ENCODE measurements around the gene SSTR5.

SSTR5 gene

GRCh38 chr16:1121601-1122397, 49.3 kb downstream of the SSTR5 start:
- no peaks in the 10 kb centered on the region for H3K79me1 ChIP-seq (replicated peaks; ENCODE audit: low read length, poor library complexity, severe bottlenecking)
- H3K14ac ChIP-seq (ENCODE audit: low read length in 2 of 2): no peak overlapping the region
- no peak overlapping the region for H3K4me2 ChIP-seq (ENCODE audit: low read length, poor library complexity, severe bottlenecking)
- H3K27ac ChIP-seq (ENCODE audit: low read length, poor library complexity, severe bottlenecking): no peak overlapping the region
- H3K9ac ChIP-seq (ENCODE audit: low read length): no peak overlapping the region
- no peak overlapping the region for H2BK12ac ChIP-seq (ENCODE audit: low read length in 2 of 2)
- H2AFZ ChIP-seq (ENCODE audit: low read depth, low read length): no peak overlapping the region
- H2BK15ac ChIP-seq (ENCODE audit: low read depth, poor library complexity, severe bottlenecking): no peak overlapping the region
- 80% methylated on average over 30 of the region's 30 CpGs for WGBS
- H3K18ac ChIP-seq (ENCODE audit: low read depth in 1 of 2, low read length in 2 of 2): no peak overlapping the region
- no peak overlapping the region for H3K23ac ChIP-seq (ENCODE audit: low read length in 2 of 2)
- H3K36me3 ChIP-seq (ENCODE audit: control insufficient read depth in 1 of 2, insufficient read depth in 2 of 2, low read depth in 1 of 2, low read length in 2 of 2): peaks cover 0 to 2% of the 10 kb centered on the region in 2 experiments
- no peak overlapping the region for H3K4me3 ChIP-seq (ENCODE audit: insufficient read depth in 1 of 2, low read depth in 1 of 2, low read length in 2 of 2)
- H3K27me3 ChIP-seq (ENCODE audit: control insufficient read depth in 1 of 2, insufficient read depth in 1 of 2, low read length in 2 of 2): peaks cover 16 to 53% of the 10 kb centered on the region in 2 experiments
- no peak overlapping the region for H2BK120ac ChIP-seq (ENCODE audit: low read depth, low read length)
- no peaks in the 10 kb centered on the region for H3K4me1 ChIP-seq (ENCODE audit: control insufficient read depth, insufficient read depth, low read depth, low read length)
- no peak for DNase-seq
- H4K91ac ChIP-seq (ENCODE audit: low read length): no peak overlapping the region
- H2AK5ac ChIP-seq (ENCODE audit: low read length, severe bottlenecking): no peak overlapping the region
- no peak overlapping the region for H3K4ac ChIP-seq (ENCODE audit: low read depth in 1 of 2, low read length in 2 of 2)
- no peak overlapping the region for H2BK5ac ChIP-seq (ENCODE audit: low read depth, low read length, poor library complexity, severe bottlenecking)
- H3K9me3 ChIP-seq (ENCODE audit: control insufficient read depth, low read length): no peaks in the 10 kb centered on the region
- H4K8ac ChIP-seq (ENCODE audit: low read length): no peak overlapping the region

GRCh38 chr16:1122398-1122765, 49.8 kb downstream of the SSTR5 start:
- 86% methylated on average over 8 of the region's 14 CpGs for WGBS
- H4K91ac ChIP-seq (ENCODE audit: low read length): no peak overlapping the region
- H3K27ac ChIP-seq (ENCODE audit: low read length, poor library complexity, severe bottlenecking): no peak overlapping the region

DNA sequence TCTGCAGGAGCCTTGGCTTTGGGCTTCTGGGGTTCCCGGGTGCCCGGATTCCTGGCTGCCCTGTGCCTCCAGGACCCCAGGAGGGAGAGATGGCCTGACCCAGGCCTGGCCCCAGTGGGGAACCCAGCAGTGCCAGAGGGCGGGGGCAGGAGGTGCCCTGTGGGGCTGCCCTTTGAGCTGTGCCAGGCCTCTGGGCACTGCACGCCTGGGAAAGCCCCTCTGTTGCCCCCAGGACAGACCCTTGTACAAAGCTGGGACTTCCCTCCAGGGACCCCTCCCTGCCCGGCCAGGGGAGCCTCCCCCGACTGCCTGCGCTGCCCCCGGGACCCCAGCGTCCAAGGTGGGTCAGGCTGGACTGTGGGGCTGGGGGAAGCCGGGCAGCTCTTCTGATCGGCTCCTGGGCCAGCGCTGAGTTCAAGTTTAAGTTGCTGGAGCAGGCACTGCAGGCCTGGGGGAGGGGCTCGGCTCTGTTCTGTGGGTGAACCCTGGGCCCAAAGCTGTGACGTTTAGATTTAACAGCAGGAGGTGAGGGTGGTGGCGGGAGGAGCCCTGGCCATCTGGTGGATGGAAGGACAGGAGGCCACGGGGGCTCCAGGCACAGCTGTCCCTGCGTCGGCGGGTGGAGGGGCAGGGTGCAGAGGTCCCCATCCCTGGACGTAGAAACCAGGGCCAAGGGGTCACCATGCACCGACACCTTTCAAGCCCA, 51.1 kb downstream of the SSTR5 start:
- no peak overlapping the region for H3K4me3 ChIP-seq (ENCODE audit: insufficient read depth in 1 of 2, low read depth in 1 of 2, low read length in 2 of 2)
- H2BK12ac ChIP-seq (ENCODE audit: low read length in 2 of 2): no peak overlapping the region
- H2BK15ac ChIP-seq (ENCODE audit: low read depth, poor library complexity, severe bottlenecking): no peak overlapping the region
- H2AFZ ChIP-seq (ENCODE audit: low read depth, low read length): no peak overlapping the region
- H2AK5ac ChIP-seq (ENCODE audit: low read length, severe bottlenecking): no peak overlapping the region
- H4K8ac ChIP-seq (ENCODE audit: low read length): no peak overlapping the region
- H3K9ac ChIP-seq (ENCODE audit: low read length): no peak overlapping the region
- no peak for DNase-seq
- H3K79me1 ChIP-seq (replicated peaks; ENCODE audit: low read length, poor library complexity, severe bottlenecking): no peaks in the 10 kb centered on the region
- H3K4ac ChIP-seq (ENCODE audit: low read depth in 1 of 2, low read length in 2 of 2): no peak overlapping the region
- no peak overlapping the region for H3K23ac ChIP-seq (ENCODE audit: low read length in 2 of 2)
- no peak overlapping the region for H3K27ac ChIP-seq (ENCODE audit: low read length, poor library complexity, severe bottlenecking)
- H3K14ac ChIP-seq (ENCODE audit: low read length in 2 of 2): no peak overlapping the region
- H3K36me3 ChIP-seq (ENCODE audit: control insufficient read depth in 1 of 2, insufficient read depth in 2 of 2, low read depth in 1 of 2, low read length in 2 of 2): peaks cover 0 to 2% of the 10 kb centered on the region in 2 experiments
- H2BK5ac ChIP-seq (ENCODE audit: low read depth, low read length, poor library complexity, severe bottlenecking): no peak overlapping the region
- no peak overlapping the region for H4K91ac ChIP-seq (ENCODE audit: low read length)
- H3K4me2 ChIP-seq (ENCODE audit: low read length, poor library complexity, severe bottlenecking): no peak overlapping the region
- 68% methylated on average over 17 of the region's 21 CpGs for WGBS
- no peaks in the 10 kb centered on the region for H3K9me3 ChIP-seq (ENCODE audit: control insufficient read depth, low read length)
- no peak overlapping the region for H2BK120ac ChIP-seq (ENCODE audit: low read depth, low read length)
- no peaks in the 10 kb centered on the region for H3K4me1 ChIP-seq (ENCODE audit: control insufficient read depth, insufficient read depth, low read depth, low read length)
- H3K18ac ChIP-seq (ENCODE audit: low read depth in 1 of 2, low read length in 2 of 2): no peak overlapping the region
- H3K27me3 ChIP-seq (ENCODE audit: control insufficient read depth in 1 of 2, insufficient read depth in 1 of 2, low read length in 2 of 2): peaks cover 13 to 50% of the 10 kb centered on the region in 2 experiments

More at GRCh38 chr16:1122398-1122765, 49.8 kb downstream of the SSTR5 start:
- peaks cover 16 to 49% of the 10 kb centered on the region in 2 experiments for H3K27me3 ChIP-seq (ENCODE audit: control insufficient read depth in 1 of 2, insufficient read depth in 1 of 2, low read length in 2 of 2)
- no peak overlapping the region for H3K4me3 ChIP-seq (ENCODE audit: insufficient read depth in 1 of 2, low read depth in 1 of 2, low read length in 2 of 2)
- H3K79me1 ChIP-seq (replicated peaks; ENCODE audit: low read length, poor library complexity, severe bottlenecking): no peaks in the 10 kb centered on the region
- H3K14ac ChIP-seq (ENCODE audit: low read length in 2 of 2): no peak overlapping the region
- no peak overlapping the region for H2BK5ac ChIP-seq (ENCODE audit: low read depth, low read length, poor library complexity, severe bottlenecking)
- H3K36me3 ChIP-seq (ENCODE audit: control insufficient read depth in 1 of 2, insufficient read depth in 2 of 2, low read depth in 1 of 2, low read length in 2 of 2): peaks cover 0 to 2% of the 10 kb centered on the region in 2 experiments
- no peak overlapping the region for H4K8ac ChIP-seq (ENCODE audit: low read length)
- H2BK120ac ChIP-seq (ENCODE audit: low read depth, low read length): no peak overlapping the region
- no peak overlapping the region for H2BK12ac ChIP-seq (ENCODE audit: low read length in 2 of 2)
- no peak overlapping the region for H2AK5ac ChIP-seq (ENCODE audit: low read length, severe bottlenecking)
- H3K9ac ChIP-seq (ENCODE audit: low read length): no peak overlapping the region
- no peak overlapping the region for H2BK15ac ChIP-seq (ENCODE audit: low read depth, poor library complexity, severe bottlenecking)
- DNase-seq: no peak
- no peaks in the 10 kb centered on the region for H3K4me1 ChIP-seq (ENCODE audit: control insufficient read depth, insufficient read depth, low read depth, low read length)
- no peak overlapping the region for H3K4me2 ChIP-seq (ENCODE audit: low read length, poor library complexity, severe bottlenecking)
- H3K18ac ChIP-seq (ENCODE audit: low read depth in 1 of 2, low read length in 2 of 2): no peak overlapping the region
- H2AFZ ChIP-seq (ENCODE audit: low read depth, low read length): no peak overlapping the region
- H3K23ac ChIP-seq (ENCODE audit: low read length in 2 of 2): no peak overlapping the region
- H3K9me3 ChIP-seq (ENCODE audit: control insufficient read depth, low read length): no peaks in the 10 kb centered on the region
- H3K4ac ChIP-seq (ENCODE audit: low read depth in 1 of 2, low read length in 2 of 2): no peak overlapping the region

DNA sequence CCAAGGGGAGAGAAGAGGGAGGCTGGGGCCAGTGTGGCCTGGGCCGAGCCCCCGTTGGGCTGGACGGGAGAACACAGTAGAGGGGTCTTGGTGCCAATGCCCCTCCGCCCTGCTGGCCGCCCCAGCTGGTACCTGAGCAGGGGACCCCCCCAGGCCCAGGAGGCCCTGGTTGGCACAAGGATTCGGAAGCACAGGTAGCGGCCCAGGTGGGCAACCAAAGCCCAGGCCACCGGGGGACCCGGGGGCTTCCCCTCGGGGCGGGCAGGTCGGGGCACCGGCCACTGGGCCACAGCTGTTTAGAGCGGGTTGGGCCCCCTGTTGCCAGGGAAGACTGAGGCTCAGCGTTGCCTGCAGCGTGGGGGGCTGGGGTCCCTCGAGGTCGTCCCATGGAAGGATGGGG, 51.7 kb downstream of the SSTR5 start:
- no peak overlapping the region for H3K23ac ChIP-seq (ENCODE audit: low read length in 2 of 2)
- H2AFZ ChIP-seq (ENCODE audit: low read depth, low read length): no peak overlapping the region
- no peak overlapping the region for H3K4me3 ChIP-seq (ENCODE audit: insufficient read depth in 1 of 2, low read depth in 1 of 2, low read length in 2 of 2)
- no peak overlapping the region for H3K4ac ChIP-seq (ENCODE audit: low read depth in 1 of 2, low read length in 2 of 2)
- H3K9ac ChIP-seq (ENCODE audit: low read length): no peak overlapping the region
- no peak overlapping the region for H2BK15ac ChIP-seq (ENCODE audit: low read depth, poor library complexity, severe bottlenecking)
- no peak overlapping the region for H3K4me2 ChIP-seq (ENCODE audit: low read length, poor library complexity, severe bottlenecking)
- no peaks in the 10 kb centered on the region for H3K4me1 ChIP-seq (ENCODE audit: control insufficient read depth, insufficient read depth, low read depth, low read length)
- H4K91ac ChIP-seq (ENCODE audit: low read length): no peak overlapping the region
- H4K8ac ChIP-seq (ENCODE audit: low read length): no peak overlapping the region
- WGBS: 87% methylated on average over 18 of the region's 18 CpGs
- H3K27me3 ChIP-seq (ENCODE audit: control insufficient read depth in 1 of 2, insufficient read depth in 1 of 2, low read length in 2 of 2): peaks cover 10 to 43% of the 10 kb centered on the region in 2 experiments
- no peak overlapping the region for H2AK5ac ChIP-seq (ENCODE audit: low read length, severe bottlenecking)
- H3K36me3 ChIP-seq (ENCODE audit: control insufficient read depth in 1 of 2, insufficient read depth in 2 of 2, low read depth in 1 of 2, low read length in 2 of 2): peaks cover 0 to 2% of the 10 kb centered on the region in 2 experiments
- no peak overlapping the region for H3K14ac ChIP-seq (ENCODE audit: low read length in 2 of 2)
- H2BK120ac ChIP-seq (ENCODE audit: low read depth, low read length): no peak overlapping the region
- no peaks in the 10 kb centered on the region for H3K9me3 ChIP-seq (ENCODE audit: control insufficient read depth, low read length)
- no peak overlapping the region for H3K27ac ChIP-seq (ENCODE audit: low read length, poor library complexity, severe bottlenecking)
- no peak overlapping the region for H2BK12ac ChIP-seq (ENCODE audit: low read length in 2 of 2)
- H3K18ac ChIP-seq (ENCODE audit: low read depth in 1 of 2, low read length in 2 of 2): no peak overlapping the region
- no peak overlapping the region for H2BK5ac ChIP-seq (ENCODE audit: low read depth, low read length, poor library complexity, severe bottlenecking)
- no peaks in the 10 kb centered on the region for H3K79me1 ChIP-seq (replicated peaks; ENCODE audit: low read length, poor library complexity, severe bottlenecking)
- no peak for DNase-seq
